Uterus (tissue), 4 donors: ENCODE measurements around the gene EXTL2. TPM values are rescaled to one million over a fixed set of nuclear protein-coding genes. Genes with fewer than 3 reads are reported as not detected.

Experiments
- DNase-seq, 2 donors: peaks; one replicate each; pipeline ENCODE4 v3.0.0-alpha.2; 2019 to 2020
- H3K27ac ChIP-seq, 2 donors: fragments of 200-600 bp; sonication (generic); 1 replicate in 1 of 2; 2 replicates in 1 of 2; pipeline ENCODE4 v1.5.1; 2016 to 2018
- H3K27me3 ChIP-seq, 2 donors: fragments of 200-600 bp; sonication (generic); one replicate each; pipeline ENCODE4 v1.5.1; 2018 to 2019; ENCODE audit warnings: control low read depth in 1 of 2
- H3K36me3 ChIP-seq, 2 donors: fragments of 200-600 bp; sonication (generic); one replicate each; pipeline ENCODE4 v1.5.1; 2019; ENCODE audit warnings: control low read depth in 1 of 2
- H3K4me1 ChIP-seq, 2 donors: fragments of 200-600 bp; sonication (generic); one replicate each; pipeline ENCODE4 v1.5.1; 2018 to 2019; ENCODE audit warnings: control low read depth in 1 of 2
- H3K4me3 ChIP-seq, 2 donors: fragments of 200-600 bp; sonication (generic); 1 replicate in 1 of 2; 2 replicates in 1 of 2; pipeline ENCODE4 v1.5.1; 2018 to 2019; ENCODE audit warnings: mild to moderate bottlenecking in 1 of 2
- H3K9me3 ChIP-seq, 2 donors: fragments of 200-600 bp; sonication (generic); one replicate each; pipeline ENCODE4 v1.5.1; 2019; ENCODE audit warnings: control low read depth in 1 of 2
- POLR2A ChIP-seq, 2 donors: fragments of 450-650 bp; IDR thresholded peaks; one replicate each; pipeline ENCODE4 v1.6.1; 2016; ENCODE audit warnings: antibody characterized with exemption in 2 of 2, mild to moderate bottlenecking in 1 of 2, moderate library complexity in 1 of 2
- intact Hi-C: fragments of 100-400 bp; cut with DNase I; formaldehyde crosslinking; loops from one replicate; pipeline ENCODE4 v1.15.1; 2023; ENCODE audit warnings: low total_unique reads
- total RNA-seq, 4 donors: library from RNA; depleted of rRNA in 3 of 4; stranded (reverse); fragments of >200 nt in 3 of 4; gene quantifications; one replicate each; pipeline versions ENCODE4 v1.1.0 to v1.2.4, GENCODE V29; 2014 to 2023
- TF ChIP-seq, protein P1 (sequence below), 4 experiments: fragments of 200-600 bp in 2 of 4; fragments of 450-650 bp in 2 of 4; sonication (generic) in 2 of 4; IDR thresholded peaks; one replicate each; pipeline ENCODE4 v1.5.1; 2016 to 2019; ENCODE audit warnings: antibody characterized with exemption in 4 of 4, mild to moderate bottlenecking in 2 of 4, moderate library complexity in 1 of 4
- donor health status: DM: yes; HTN: yes; CAD: no.

The EXTL2 gene
- total RNA-seq, 4 donors from 2014 or later: 6.4 to 63.3 (median 18.9) TPM

DNA sequence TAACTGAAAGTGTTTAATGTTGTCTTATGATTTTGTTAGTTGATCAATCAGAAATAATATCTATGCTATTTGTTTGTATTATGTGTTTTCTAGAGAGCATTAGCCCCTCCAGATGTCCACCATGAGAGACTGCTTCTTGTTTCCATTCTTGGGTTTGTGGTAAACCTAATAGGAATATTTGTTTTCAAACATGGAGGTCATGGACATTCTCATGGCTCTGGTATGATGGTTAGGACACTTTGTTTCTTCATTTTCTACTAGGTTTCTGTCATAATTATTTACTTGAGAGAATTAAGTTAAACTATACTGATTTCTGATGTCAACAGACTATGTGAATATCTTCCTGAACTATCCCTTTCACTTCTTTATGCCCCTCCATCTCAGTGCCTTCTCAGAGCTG lies 17.4 kb upstream of the EXTL2 start:
- intact Hi-C loops: no loop called here
- H3K36me3 ChIP-seq: no peaks in the 10 kb centered on the region

DNA sequence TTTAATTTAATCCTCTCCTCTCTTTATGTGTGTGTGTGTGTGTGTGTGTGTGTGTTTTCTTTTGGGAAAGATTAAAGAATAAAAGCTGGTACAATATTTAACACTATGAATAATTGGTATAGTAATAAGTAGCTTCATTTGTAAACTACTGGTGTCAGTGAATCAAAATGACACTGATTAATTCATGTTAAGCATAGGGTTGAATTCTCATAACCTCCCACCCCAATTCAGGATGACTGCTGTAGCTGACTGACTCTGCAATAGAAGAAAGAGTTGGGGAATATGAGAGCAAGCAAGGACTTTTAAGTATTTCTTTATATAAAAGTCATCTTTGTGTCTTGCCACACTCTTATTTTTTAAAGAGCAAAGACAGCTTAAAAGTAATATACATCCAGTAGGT lies 14.4 kb upstream of the EXTL2 start:
- intact Hi-C loops: no loop called here
- H3K27me3 ChIP-seq: no peaks in the 10 kb centered on the region
- H3K36me3 ChIP-seq: no peaks in the 10 kb centered on the region
- no peaks in the 10 kb centered on the region for H3K4me1 ChIP-seq
- no peak overlapping the region for H3K4me3 ChIP-seq
- no peak for DNase-seq
- TF ChIP-seq, protein P1, sequence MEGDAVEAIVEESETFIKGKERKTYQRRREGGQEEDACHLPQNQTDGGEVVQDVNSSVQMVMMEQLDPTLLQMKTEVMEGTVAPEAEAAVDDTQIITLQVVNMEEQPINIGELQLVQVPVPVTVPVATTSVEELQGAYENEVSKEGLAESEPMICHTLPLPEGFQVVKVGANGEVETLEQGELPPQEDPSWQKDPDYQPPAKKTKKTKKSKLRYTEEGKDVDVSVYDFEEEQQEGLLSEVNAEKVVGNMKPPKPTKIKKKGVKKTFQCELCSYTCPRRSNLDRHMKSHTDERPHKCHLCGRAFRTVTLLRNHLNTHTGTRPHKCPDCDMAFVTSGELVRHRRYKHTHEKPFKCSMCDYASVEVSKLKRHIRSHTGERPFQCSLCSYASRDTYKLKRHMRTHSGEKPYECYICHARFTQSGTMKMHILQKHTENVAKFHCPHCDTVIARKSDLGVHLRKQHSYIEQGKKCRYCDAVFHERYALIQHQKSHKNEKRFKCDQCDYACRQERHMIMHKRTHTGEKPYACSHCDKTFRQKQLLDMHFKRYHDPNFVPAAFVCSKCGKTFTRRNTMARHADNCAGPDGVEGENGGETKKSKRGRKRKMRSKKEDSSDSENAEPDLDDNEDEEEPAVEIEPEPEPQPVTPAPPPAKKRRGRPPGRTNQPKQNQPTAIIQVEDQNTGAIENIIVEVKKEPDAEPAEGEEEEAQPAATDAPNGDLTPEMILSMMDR (IDR thresholded peaks at IDR 0.05): no peak
- no peak for TF ChIP-seq POLR2A (IDR thresholded peaks at IDR 0.05)
- no peaks in the 10 kb centered on the region for H3K9me3 ChIP-seq
- H3K27ac ChIP-seq: no peak overlapping the region

More for the DNA sequence above, 17.4 kb upstream of the EXTL2 start:
- DNase-seq: no peak
- Histone ChIP-seq H3K27me3 (no peaks in the 10 kb centered on the region), H3K4me3 (no peak overlapping the region), H3K4me1 (no peaks in the 10 kb centered on the region), H3K9me3 (no peaks in the 10 kb centered on the region), H3K27ac (no peak overlapping the region)
- TF ChIP-seq, protein P1 (IDR thresholded peaks at IDR 0.05): no peak
- TF ChIP-seq POLR2A (IDR thresholded peaks at IDR 0.05): no peak

DNA sequence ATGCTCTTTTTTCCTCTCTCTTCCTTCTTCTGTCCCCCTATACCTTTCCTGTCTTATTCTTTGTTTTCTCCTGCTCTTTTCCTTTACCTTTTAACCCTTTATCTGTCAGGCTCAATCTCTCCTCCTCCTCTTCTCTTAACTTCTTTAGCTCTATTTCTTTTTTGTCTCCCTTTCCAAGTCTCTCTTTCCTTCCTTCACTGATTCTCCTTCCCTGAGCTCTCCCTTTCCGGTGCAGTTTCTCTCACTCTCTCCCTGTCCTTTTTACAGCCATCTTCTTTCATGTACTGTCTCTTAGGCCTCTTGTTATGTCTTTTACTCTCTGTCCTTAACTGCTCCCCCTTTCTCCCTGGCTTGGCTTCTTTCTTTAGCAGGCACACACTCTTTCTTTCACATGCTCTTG lies 13.2 kb upstream of the EXTL2 start:
- DNase-seq: no peak
- intact Hi-C loops: no loop called here
- Histone ChIP-seq H3K4me1 (no peaks in the 10 kb centered on the region), H3K27ac (no peak overlapping the region), H3K4me3 (no peak overlapping the region), H3K9me3 (no peaks in the 10 kb centered on the region), H3K27me3 (no peaks in the 10 kb centered on the region), H3K36me3 (no peaks in the 10 kb centered on the region)
- TF ChIP-seq POLR2A (IDR thresholded peaks at IDR 0.05): no peak
- TF ChIP-seq, protein P1 (IDR thresholded peaks at IDR 0.05): no peak

DNA sequence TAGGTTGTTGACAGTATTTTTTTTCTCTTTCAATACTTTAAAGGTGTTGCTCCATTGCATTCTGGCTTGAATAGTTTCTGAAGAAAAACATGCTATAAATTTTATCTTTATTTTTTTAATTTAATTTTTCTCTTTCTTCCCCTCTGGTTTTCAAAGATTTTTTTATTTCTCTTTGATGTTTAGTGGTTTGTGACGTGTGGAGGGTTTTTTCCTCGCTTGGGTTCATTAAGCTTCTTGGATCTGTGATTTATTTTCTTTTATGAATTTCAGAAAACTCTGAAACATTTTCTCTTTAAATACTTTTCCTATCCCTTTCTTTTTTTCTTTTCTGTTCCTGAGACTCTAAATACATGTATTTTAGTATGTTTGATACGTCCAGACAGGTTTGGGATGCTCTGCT lies 10.5 kb upstream of the EXTL2 start:
- Histone ChIP-seq H3K9me3 (no peaks in the 10 kb centered on the region), H3K4me1 (no peaks in the 10 kb centered on the region), H3K27me3 (no peaks in the 10 kb centered on the region), H3K36me3 (no peaks in the 10 kb centered on the region), H3K4me3 (no peak overlapping the region), H3K27ac (no peak overlapping the region)
- DNase-seq: no peak
- TF ChIP-seq, protein P1 (IDR thresholded peaks at IDR 0.05): no peak
- TF ChIP-seq POLR2A (IDR thresholded peaks at IDR 0.05): no peak
- intact Hi-C loops: no loop called here

DNA sequence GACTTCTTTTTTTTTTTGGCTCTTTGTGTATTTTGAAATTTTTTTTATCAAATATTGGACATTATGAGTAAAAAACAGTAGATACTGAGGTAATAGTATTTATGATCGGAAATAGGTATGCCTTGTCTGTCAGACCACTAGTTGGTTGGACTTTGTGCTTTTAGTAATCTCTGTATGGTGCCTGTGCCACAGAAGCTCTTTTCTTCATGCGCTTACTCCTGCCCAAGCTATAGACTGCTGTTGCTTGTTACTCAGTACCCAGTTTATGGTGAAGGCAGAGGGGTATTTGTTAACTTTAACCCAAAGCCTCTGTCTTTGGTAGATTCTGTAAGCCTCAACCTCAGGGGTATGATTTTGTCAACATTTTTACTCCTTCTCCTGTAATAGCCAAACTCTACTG lies 9.9 kb upstream of the EXTL2 start:
- no peaks in the 10 kb centered on the region for H3K27me3 ChIP-seq
- no peak for TF ChIP-seq POLR2A (IDR thresholded peaks at IDR 0.05)
- TF ChIP-seq, protein P1 (IDR thresholded peaks at IDR 0.05): no peak
- no peak overlapping the region for H3K4me3 ChIP-seq
- DNase-seq: no peak
- intact Hi-C loops: no loop called here
- no peaks in the 10 kb centered on the region for H3K9me3 ChIP-seq
- H3K36me3 ChIP-seq: no peaks in the 10 kb centered on the region
- no peaks in the 10 kb centered on the region for H3K4me1 ChIP-seq
- H3K27ac ChIP-seq: no peak overlapping the region
